BLaER1 (cell line): Measurements from ENCODE around the gene ADGRG6.
A peak's percentile ranks its signal among the peaks of the same experiment; 100 is the strongest.

Experiments used
- H3K27ac ChIP-seq: shearing (Covaris generic); formaldehyde crosslinking; 2 replicates; pipeline ENCODE4 v1.8.1; 2022
- H3K27me3 ChIP-seq: shearing (Covaris generic); formaldehyde crosslinking; 2 replicates; pipeline ENCODE4 v1.8.1; 2022
- H3K36me3 ChIP-seq: shearing (Covaris generic); formaldehyde crosslinking; 2 replicates; pipeline ENCODE4 v1.8.1; 2022
- H3K4me1 ChIP-seq: shearing (Covaris generic); formaldehyde crosslinking; 2 replicates; pipeline ENCODE4 v1.8.1; 2022
- H3K4me2 ChIP-seq: shearing (Covaris generic); formaldehyde crosslinking; 2 replicates; pipeline ENCODE4 v1.8.1; 2022
- H3K4me3 ChIP-seq: shearing (Covaris generic); formaldehyde crosslinking; 2 replicates; pipeline ENCODE4 v1.8.1; 2022
- H3K9ac ChIP-seq: shearing (Covaris generic); formaldehyde crosslinking; 2 replicates; pipeline ENCODE4 v1.8.1; 2022
- H3K9me3 ChIP-seq: shearing (Covaris generic); formaldehyde crosslinking; 2 replicates; pipeline ENCODE4 v1.8.1; 2022
- H4K20me1 ChIP-seq: shearing (Covaris generic); formaldehyde crosslinking; 2 replicates; pipeline ENCODE4 v1.8.1; 2022
- Cebpa-rat ChIP-seq: shearing (Covaris generic); IDR thresholded peaks from 2 replicates; pipeline ENCODE4 v1.8.1; 2022

ADGRG6 gene

GRCh38 chr6:142380626-142381025, 78.8 kb downstream of the ADGRG6 start:
- Histone ChIP-seq H3K4me3 (no peak overlapping the region), H3K9me3 (no peaks in the 10 kb centered on the region), H3K9ac (no peak overlapping the region), H3K27ac (no peak overlapping the region), H3K27me3 (no peaks in the 10 kb centered on the region), H4K20me1 (no peaks in the 10 kb centered on the region), H3K4me2 (no peak overlapping the region), H3K4me1 (peaks cover 10% of the 10 kb centered on the region), H3K36me3 (no peaks in the 10 kb centered on the region)
- TF ChIP-seq Cebpa-rat, result no peak

- TF ChIP-seq Cebpa-rat, result no peak
- no peaks in the 10 kb centered on the region for H4K20me1 ChIP-seq
- no peaks in the 10 kb centered on the region for H3K36me3 ChIP-seq
- H3K9ac ChIP-seq, result no peak overlapping the region
- H3K4me1 ChIP-seq, result peaks cover 10% of the 10 kb centered on the region
- no peak overlapping the region for H3K4me3 ChIP-seq
- H3K27ac ChIP-seq, result no peak overlapping the region
- H3K4me2 ChIP-seq, result no peak overlapping the region
- H3K9me3 ChIP-seq, result no peaks in the 10 kb centered on the region
- no peaks in the 10 kb centered on the region for H3K27me3 ChIP-seq
Measured at GRCh38 chr6:142381181-142381580, 79.4 kb downstream of the ADGRG6 start.

GRCh38 chr6:142381845-142382378, 80.1 kb downstream of the ADGRG6 start:
- TF ChIP-seq Cebpa-rat, result no peak
- Histone ChIP-seq H3K9ac (no peak overlapping the region), H3K4me1 (peaks cover 10% of the 10 kb centered on the region), H3K36me3 (no peaks in the 10 kb centered on the region), H3K4me2 (no peak overlapping the region), H3K27ac (no peak overlapping the region), H3K4me3 (no peak overlapping the region), H4K20me1 (no peaks in the 10 kb centered on the region), H3K27me3 (no peaks in the 10 kb centered on the region), H3K9me3 (no peaks in the 10 kb centered on the region)

GRCh38 chr6:142384519-142385254, 82.9 kb downstream of the ADGRG6 start:
- Histone ChIP-seq H3K9me3 (no peaks in the 10 kb centered on the region), H4K20me1 (no peaks in the 10 kb centered on the region), H3K4me1 (no peaks in the 10 kb centered on the region), H3K36me3 (no peaks in the 10 kb centered on the region), H3K27me3 (no peaks in the 10 kb centered on the region), H3K4me2 (no peak overlapping the region), H3K4me3 (no peak overlapping the region), H3K9ac (no peak overlapping the region), H3K27ac (no peak overlapping the region)
- TF ChIP-seq Cebpa-rat, result no peak

GRCh38 chr6:142385352-142385751, 83.5 kb downstream of the ADGRG6 start:
- no peaks in the 10 kb centered on the region for H3K27me3 ChIP-seq
- H3K9me3 ChIP-seq, result no peaks in the 10 kb centered on the region
- no peaks in the 10 kb centered on the region for H3K36me3 ChIP-seq
- no peak overlapping the region for H3K4me2 ChIP-seq
- H4K20me1 ChIP-seq, result no peaks in the 10 kb centered on the region
- H3K4me1 ChIP-seq, result no peaks in the 10 kb centered on the region
- no peak for TF ChIP-seq Cebpa-rat
- H3K27ac ChIP-seq, result no peak overlapping the region
- no peak overlapping the region for H3K9ac ChIP-seq
- no peak overlapping the region for H3K4me3 ChIP-seq

- no peak overlapping the region for H3K4me2 ChIP-seq
- no peaks in the 10 kb centered on the region for H3K9me3 ChIP-seq
- H3K9ac ChIP-seq, result no peak overlapping the region
- H3K4me1 ChIP-seq, result no peaks in the 10 kb centered on the region
- H3K4me3 ChIP-seq, result no peak overlapping the region
- H4K20me1 ChIP-seq, result no peaks in the 10 kb centered on the region
- no peak for TF ChIP-seq Cebpa-rat
- no peaks in the 10 kb centered on the region for H3K36me3 ChIP-seq
- no peaks in the 10 kb centered on the region for H3K27me3 ChIP-seq
- H3K27ac ChIP-seq, result no peak overlapping the region
Measured at GRCh38 chr6:142386657-142387056, 84.8 kb downstream of the ADGRG6 start.

- H3K9ac ChIP-seq, result no peak overlapping the region
- no peaks in the 10 kb centered on the region for H4K20me1 ChIP-seq
- no peaks in the 10 kb centered on the region for H3K4me1 ChIP-seq
- H3K27me3 ChIP-seq, result no peaks in the 10 kb centered on the region
- no peaks in the 10 kb centered on the region for H3K9me3 ChIP-seq
- no peaks in the 10 kb centered on the region for H3K36me3 ChIP-seq
- no peak overlapping the region for H3K4me2 ChIP-seq
- TF ChIP-seq Cebpa-rat, result no peak
- no peak overlapping the region for H3K27ac ChIP-seq
- H3K4me3 ChIP-seq, result no peak overlapping the region
Measured at GRCh38 chr6:142387997-142388815, 86.4 kb downstream of the ADGRG6 start.

- Histone ChIP-seq H3K27ac (0 out of 2 replicates have a peak overlapping the region, but pooled peaks have one; percentile 35), H3K4me1 (peaks cover 16% of the 10 kb centered on the region), H3K36me3 (no peaks in the 10 kb centered on the region), H3K27me3 (no peaks in the 10 kb centered on the region), H3K9ac (no peak overlapping the region), H3K9me3 (no peaks in the 10 kb centered on the region), H4K20me1 (no peaks in the 10 kb centered on the region), H3K4me3 (no peak overlapping the region), H3K4me2 (peak overlapping the region; percentile 67)
- TF ChIP-seq Cebpa-rat, result no peak
Measured at GRCh38 chr6:142395266-142395665, 93.5 kb downstream of the ADGRG6 start.

- H3K4me2 ChIP-seq, result peak overlapping the region; percentile 67
- no peaks in the 10 kb centered on the region for H3K27me3 ChIP-seq
- peak overlapping the region; percentile 35; the same call in 1 of the 2 replicates for H3K27ac ChIP-seq
- H3K4me1 ChIP-seq, result peaks cover 16% of the 10 kb centered on the region
- H3K9ac ChIP-seq, result no peak overlapping the region
- no peaks in the 10 kb centered on the region for H3K36me3 ChIP-seq
- TF ChIP-seq Cebpa-rat, result no peak
- no peak overlapping the region for H3K4me3 ChIP-seq
- no peaks in the 10 kb centered on the region for H4K20me1 ChIP-seq
- no peaks in the 10 kb centered on the region for H3K9me3 ChIP-seq
Measured at GRCh38 chr6:142395768-142396231, 94.0 kb downstream of the ADGRG6 start.

GRCh38 chr6:142398353-142398752, 96.5 kb downstream of the ADGRG6 start:
- no peaks in the 10 kb centered on the region for H3K27me3 ChIP-seq
- H3K4me2 ChIP-seq, result no peak overlapping the region
- no peak for TF ChIP-seq Cebpa-rat
- no peaks in the 10 kb centered on the region for H3K36me3 ChIP-seq
- H3K9me3 ChIP-seq, result no peaks in the 10 kb centered on the region
- no peaks in the 10 kb centered on the region for H4K20me1 ChIP-seq
- no peak overlapping the region for H3K27ac ChIP-seq
- no peak overlapping the region for H3K4me3 ChIP-seq
- H3K9ac ChIP-seq, result no peak overlapping the region
- H3K4me1 ChIP-seq, result peaks cover 16% of the 10 kb centered on the region
